Measurements from ENCODE around the gene SLAIN1.

The SLAIN1 gene

DNA sequence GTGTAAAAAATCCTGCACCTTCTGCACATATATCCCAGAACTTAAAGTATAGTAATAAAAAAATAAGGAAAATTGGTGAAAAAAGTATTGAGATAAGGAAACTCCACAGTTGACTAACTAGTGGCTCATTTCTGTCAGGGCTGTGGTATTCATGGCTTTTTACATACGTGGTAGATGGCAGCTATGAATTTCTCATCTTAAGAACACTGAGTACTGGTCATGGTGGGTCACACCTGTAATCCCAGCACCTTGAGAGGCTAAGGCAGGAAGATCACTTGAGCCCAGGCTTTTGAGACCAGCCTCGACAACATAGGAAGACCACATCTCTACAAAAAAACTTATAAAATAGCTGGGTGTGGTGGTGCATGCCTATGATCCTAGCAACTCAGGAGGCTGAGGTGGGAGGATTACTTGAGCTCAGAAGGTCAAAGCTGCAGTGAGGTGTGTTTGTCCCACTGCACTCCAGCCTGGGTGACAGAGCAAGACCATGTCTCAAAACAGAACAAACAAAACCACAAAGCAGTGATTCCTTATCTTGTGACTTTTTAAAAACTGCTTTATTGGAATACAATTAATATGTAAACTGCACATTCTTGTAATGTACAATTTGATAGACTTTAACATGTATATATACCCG, 16.8 kb downstream of the SLAIN1 start:
- no peak for DNase-seq (ENCODE audit: low spot score)

DNA sequence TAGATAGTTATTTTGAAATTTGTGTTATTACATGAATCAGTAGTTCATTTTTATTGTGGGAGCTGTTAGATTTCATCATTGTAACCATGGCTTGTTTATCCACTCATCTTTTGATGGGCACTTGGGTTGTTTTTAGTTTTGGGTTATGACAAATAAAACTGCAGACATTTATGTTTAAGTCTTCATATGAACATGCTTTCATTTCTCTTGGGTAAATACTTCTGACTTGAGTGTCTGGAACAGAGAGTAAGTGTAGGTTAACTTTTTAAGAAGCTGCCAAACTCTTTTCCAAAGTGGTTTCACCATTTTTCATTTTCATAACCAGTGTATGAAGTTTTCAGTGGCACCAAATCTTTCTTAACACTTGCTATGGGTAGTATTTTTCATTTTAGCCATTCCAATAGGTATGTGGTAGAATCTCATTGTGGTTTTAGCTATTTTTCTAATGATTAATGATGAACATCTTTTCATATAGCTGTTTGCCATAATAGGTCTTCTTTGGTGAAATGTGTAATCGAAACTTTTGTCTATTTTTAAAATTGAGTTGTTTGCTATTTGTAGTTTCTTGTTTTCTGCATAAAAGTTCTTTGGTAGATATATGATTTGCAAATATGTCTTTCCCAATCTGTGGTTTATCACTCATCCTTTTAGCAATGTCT, 17.9 kb downstream of the SLAIN1 start:
- DNase-seq (ENCODE audit: low spot score) = no peak

DNA sequence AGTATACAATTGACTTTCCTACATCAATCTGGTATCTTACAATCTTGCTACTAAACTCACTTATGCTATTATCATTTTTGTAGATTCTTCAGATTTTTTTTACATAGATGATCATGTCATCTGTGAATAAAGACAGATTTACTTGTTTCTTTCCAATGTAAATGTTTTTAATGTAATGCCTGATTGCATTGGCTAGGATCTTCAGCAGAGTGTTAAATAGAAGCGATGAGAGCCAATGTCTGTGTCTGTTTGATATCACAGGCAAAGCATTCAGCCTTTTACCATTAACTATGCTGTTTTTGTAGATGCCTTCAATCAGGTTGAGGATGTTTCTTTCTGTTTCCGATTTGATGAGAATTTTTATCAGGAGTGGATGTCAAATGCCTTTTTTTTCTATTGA, 19.2 kb downstream of the SLAIN1 start:
- DNase-seq (ENCODE audit: low spot score) = no peak

DNA sequence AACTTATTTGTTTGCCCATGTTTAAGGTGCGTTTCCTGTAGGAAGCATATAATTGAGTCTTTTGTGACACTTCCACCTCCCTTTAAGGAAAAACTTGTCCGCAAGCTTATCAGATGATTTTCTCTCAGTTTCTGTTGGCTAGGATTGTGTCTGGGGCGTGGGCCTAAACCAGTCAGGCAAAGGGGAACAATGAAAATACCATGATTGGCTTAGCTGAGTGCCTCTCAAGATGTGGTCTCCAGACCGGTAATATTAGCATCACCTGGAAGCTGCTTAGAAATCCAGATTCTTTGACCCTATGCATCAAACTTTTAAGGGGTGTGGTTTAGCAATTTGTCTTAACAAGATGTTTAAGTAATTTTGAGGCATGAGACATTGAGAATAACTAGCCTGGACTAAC, 20.0 kb downstream of the SLAIN1 start:
- no peak for DNase-seq (ENCODE audit: low spot score)

DNA sequence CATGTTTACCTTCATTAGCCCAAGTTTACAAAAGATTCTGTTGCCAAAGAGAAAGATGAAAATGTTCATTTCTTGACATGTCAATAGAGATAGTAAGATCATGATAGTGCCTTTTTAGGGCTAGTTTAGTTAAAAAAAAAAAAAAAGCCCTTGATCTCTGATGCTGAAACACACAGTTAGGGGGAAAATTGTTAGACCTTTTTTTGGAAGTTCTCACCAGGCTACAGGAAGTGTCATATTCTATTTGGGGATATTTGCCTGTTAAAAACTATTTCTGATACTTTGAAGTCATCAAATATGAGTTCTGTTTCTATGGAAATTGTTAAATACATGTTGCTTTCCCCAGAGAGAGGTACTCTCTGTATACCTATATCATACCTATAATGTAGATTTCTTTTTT, 21.6 kb downstream of the SLAIN1 start:
- no peak for DNase-seq (ENCODE audit: low spot score)

DNA sequence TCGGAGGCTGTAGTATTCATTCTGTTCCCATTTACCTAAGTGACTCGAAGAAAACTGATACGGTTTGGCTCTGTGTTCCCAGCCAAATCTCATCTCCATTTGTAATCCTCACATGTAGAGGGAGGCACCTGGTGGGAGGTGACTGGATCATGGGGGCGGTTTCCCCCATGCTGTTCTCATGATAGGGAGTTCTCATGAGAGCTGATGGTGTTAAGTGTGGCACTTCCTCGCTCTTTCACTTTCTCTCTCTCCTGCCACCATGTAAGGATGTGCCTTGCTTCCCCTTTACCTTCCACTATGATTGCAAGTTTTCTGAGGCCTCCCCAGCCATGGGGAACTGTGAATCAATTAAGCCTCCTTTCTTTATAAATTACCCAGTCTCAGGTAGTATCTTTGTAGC, 23.5 kb downstream of the SLAIN1 start:
- no peak for DNase-seq (ENCODE audit: low spot score)

DNA sequence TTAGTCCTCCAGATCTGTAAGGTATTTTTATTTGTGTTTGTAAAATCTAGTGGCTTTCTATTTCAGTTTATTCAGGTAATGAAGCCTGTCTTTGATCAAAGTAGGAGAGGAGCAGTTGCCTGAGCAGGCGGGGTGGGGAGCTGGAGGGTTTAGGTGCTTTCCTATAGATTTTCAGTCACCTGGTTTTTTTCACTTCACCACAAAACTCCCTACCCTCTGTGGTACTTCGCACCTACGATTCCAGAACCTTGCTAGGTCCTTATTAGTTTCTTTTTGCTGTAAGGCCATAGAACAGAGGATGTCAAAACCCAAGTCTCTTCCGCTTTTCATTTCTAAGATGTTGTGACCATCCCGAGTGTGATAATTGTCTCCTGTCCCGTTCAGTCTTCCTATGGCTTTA, 26.6 kb downstream of the SLAIN1 start:
- no peak for DNase-seq (ENCODE audit: low spot score)

DNA sequence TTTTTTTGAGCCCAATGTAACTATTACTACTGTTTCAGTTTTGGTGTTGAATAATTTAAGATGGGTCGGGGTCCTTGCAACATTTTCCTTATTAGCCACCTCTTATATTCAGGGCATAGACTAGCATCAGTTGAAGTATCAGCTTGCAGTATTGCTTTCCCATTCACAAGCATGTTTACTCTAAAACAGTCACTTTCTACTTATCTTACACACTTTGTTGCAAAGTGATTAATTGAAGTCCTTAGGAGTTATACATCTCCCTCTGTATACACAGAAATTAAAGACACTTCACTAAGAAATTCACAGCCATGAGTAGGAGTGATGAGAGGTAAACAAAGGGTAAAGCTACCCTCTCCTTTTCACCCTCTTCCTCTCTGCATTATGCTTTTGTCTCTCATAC, 27.6 kb downstream of the SLAIN1 start:
- no peak for DNase-seq (ENCODE audit: low spot score)

DNA sequence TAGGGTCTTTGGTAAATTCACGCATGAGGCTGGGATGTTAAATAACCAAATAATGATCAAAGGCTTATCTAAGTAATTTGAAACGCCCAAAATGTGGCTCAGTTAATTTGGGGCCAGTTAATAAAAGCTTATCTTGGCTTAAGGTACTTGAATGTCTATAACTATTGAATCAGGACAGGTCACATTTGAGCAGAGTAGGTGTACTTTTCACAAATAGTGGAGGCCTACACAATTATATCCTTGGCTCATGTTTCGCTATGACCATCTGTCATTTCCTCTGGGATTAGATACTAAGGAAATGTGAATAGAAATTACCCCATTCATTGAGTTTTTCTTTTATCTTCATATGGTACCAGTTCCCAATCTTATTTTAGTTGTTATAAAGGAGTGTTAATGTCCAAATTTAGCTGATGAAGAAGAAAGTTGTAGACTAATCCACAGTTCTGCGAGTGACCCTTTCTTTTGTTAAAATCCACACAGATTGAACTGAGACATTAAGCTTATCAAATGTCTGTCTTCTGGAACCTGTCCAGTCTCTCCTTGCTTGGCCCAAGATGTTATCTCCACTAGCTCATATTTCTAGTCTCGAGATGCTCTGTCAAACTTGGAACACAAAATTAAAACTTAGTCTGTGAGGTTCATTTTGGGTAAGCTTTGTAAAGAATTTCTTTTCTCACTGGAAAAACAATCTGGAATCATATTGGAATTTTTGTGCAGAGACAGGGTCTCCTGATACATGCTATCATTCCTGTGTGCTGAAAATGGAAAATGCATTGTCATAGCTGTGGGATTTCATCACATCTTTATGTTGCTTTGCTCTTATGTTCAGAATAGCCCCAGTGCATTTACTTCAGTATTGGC, 31.0 kb downstream of the SLAIN1 start:
- DNase-seq (ENCODE audit: low spot score) = no peak

DNA sequence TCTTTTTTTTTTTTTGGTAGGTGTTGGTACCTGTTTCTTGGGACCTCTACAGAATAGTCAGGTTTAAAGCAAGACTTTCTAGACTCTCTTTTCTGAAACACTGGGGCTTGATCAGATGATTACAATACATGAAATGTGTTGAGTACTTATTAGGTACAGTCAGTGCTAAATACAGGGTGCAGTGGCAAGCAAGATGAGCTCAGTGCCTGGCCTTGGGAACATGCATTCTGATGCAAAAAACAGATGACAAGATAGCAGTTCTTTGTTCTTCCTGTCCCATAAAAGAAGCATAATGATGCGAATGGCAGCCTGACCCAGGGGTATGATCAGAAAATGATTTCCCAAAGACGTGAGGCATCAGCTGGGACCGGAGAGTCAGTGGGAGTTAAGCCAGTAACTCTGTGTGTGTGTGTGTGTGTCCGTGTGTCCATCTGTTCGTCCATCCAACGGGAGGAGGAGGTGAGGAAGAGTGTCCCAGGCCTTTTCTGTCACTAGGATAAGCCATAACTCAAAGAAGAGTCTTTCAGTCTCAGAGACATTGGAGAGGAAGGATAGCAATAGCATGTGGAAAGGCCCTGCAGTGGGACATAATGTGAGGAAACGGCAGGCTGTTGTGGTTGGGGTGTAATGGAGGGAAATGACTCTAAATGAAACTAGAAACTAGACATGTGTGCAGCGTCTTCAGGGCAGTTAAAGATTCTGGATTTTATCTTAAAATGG, 32.2 kb downstream of the SLAIN1 start:
- DNase-seq (ENCODE audit: low spot score) = no peak

DNA sequence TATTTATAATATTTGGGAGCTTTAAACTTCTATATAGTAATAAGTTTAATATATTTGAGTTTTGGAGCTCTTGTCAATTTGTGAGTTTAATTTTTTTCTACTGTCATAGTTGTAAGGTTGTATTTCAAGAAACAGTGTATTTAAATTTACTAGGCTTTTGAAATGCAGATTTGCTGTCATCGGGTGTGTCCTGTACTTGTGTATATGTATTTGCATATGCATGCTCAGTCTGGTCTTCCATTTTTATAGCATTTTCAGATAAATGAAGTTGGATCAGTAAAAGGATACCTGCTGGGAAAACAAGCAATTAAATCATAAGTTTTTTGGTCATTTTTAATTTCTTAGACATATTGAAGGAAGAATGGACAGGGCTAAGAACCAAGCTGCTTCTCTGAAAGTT, 33.1 kb downstream of the SLAIN1 start:
- no peak for DNase-seq (ENCODE audit: low spot score)

DNA sequence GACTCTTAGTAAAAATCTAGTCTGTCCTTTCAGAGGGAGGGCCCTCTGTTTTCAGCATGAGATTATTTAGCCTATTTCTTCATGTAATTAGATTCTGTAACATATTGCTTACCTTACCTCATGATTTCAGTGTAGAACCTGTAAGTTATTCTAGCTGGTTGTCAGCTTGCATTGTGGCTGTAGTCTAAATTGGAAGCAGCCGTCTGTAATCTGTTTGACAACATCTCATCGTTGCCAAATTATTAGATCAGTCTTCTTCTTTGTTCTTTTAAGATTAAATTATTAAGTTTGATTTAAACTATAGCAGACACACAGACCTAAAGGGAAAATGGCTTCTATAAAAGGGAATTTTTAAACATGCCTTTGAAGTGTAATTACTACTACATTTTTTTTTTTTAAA, 34.8 kb downstream of the SLAIN1 start:
- DNase-seq (ENCODE audit: low spot score) = no peak

DNA sequence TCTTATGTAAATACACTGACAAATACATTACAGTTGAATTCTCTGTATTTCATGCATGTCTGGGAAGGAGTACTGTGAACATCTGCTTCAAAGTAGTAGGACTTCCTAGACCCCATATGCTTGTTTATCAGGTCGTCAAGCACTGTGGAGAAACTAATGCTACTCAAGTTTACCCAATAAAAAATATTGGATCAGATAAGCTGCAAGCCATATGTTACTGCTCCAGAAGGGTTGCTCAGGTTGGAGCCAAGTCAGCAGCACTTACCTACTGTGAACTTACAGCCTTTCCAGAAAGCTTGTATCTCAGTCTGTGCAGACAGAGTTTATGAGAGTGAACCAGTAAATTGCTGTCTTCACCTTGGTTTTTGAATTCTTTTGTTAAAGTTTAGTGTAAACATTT, 36.2 kb downstream of the SLAIN1 start:
- no peak for DNase-seq (ENCODE audit: low spot score)

DNA sequence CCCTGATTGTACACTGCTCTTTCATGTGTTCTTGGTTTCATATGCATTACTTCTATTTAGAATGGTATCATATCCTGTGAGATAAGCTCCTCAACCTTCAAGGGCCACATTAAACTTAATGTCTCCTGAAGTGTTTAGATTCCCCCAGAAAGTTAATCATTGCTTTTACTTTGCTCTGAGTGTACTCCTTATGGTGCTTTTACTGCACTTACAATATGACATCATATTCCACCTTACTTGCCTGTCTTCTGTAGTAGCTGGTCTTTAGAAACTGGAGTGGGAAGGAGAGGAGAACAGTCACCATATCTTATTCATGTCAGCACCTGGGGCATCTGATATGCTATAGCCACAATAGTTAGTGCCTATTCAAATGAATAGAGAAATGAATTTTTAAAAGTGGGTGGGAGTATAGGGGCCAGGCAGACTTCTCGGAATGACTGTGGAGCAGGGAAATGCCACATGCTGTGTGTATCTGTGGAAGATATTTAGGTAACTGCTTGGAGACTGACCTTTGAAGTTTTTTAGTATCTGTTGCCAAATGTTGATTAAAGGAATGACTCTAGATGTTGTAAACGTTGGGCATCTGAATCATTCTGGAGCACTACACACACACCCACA, 40.2 kb downstream of the SLAIN1 start:
- DNase-seq (ENCODE audit: low spot score) = no peak

DNA sequence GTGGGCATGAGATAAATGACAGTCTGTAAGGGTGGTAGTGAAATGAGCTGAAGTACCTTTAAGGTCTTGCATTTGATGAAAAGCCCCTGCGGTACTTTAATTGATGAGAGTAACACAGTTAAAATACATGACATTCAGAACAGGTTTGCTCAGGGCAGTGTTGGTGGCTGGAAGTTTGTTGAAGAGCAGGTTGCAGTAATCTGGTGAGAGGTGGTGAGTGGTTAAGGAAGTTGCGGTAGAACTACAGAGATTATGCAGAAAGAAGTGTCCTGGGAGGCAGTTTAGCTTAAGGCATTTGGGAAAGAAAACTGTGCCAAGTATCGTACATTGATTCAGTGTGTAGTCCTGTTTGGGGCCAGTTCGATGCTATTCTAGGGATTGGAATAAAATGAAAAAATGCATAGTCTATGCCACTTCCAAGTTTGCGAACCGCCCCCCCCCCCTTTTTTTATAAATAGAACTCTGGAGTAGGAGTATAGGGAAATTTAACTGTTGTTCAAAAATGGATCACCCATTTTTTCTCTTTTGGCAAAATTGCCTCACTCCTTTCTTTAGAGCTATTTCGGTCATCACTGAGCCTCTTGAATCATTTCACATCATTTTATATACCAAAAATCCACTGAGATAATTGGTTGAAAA, 42.7 kb downstream of the SLAIN1 start:
- no peak for DNase-seq (ENCODE audit: low spot score)

DNA sequence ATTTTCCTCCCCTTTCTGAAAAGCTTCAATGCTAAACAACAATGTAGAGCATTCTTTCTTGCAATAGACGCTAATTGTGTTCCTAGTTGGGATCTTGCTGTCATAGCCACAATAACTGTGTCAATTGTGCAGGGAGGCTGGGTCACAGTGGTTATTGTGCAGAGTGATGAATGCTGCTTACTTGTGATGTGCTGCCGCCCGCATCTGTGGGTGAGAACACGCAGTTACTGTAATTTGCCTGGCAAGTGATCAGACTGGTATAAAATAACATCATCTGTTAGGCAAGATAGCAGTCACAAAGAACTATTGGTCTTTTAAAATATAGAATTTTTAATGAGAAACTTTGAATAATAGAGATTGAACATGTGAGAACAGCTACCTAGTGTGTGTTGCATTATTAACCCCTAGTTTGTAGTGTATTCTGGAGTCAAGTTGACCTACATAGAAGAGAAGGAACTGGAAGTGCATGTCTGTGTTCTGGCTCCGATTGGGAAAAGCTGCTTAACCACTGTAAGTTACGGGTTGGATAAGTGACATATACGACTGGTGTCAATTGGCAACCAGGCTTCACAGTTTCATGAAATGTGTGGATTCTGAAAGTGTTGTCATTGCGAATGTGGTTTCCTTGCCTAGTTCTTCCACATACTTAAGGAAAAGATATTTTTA, 43.6 kb downstream of the SLAIN1 start:
- no peak for DNase-seq (ENCODE audit: low spot score)

DNA sequence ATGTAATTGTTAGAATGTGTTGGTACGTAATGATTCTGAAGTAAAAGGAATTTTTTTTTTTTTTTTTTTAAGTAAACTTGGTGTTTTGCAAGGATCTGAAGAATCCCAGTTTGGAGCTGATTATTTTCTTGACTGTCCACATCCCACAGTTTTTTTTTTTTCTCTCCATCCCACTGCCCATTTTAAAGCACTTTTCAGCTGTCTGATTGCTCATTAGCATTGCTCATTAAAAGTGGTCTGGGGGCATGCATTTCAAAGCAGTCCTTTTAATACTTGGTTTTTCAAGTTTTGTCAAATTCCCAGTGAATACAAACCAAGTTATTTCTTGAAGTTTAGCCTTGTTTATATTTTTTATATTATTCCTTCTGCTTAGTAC, 44.1 kb downstream of the SLAIN1 start:
- no peak for DNase-seq (ENCODE audit: low spot score)

DNA sequence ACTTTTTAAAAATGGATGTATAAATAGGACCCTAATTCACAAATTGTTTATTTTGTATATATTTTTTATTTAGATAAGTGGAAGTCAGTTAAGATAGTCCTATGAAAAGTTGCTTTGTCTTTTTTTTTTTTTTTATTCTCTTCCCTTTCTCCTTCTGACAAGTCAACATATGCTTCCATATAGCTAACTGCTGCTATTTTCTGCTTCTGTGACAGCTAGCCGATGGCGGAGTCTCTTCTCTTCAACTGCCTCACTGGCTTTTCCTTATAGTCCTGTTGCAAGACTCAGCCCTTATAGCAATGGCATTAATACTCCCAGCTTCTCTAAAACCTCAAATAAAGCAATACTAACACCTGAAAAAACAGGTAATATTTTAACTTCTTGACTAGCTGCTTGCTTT, 45.3 kb downstream of the SLAIN1 start:
- no peak for DNase-seq (ENCODE audit: low spot score)

DNA sequence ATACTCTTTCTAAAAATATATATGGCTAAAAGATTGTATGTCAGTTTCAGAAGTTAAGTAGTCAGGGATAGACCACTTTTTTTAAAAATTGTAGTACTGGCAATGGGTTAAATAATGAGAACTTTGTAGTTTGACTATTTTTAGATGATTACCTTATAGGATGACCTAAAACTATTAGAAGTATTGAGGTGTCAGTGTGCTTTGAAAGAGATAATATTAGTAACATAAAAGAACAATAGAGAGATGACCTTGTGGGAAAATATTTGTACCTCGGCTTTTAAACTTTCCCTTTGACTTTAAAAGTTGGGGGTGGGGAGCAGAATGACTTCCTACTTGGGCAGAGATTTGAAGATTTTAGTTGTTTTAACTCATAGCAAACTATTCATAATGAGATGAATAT, 48.3 kb downstream of the SLAIN1 start:
- DNase-seq (ENCODE audit: low spot score) = no peak

DNA sequence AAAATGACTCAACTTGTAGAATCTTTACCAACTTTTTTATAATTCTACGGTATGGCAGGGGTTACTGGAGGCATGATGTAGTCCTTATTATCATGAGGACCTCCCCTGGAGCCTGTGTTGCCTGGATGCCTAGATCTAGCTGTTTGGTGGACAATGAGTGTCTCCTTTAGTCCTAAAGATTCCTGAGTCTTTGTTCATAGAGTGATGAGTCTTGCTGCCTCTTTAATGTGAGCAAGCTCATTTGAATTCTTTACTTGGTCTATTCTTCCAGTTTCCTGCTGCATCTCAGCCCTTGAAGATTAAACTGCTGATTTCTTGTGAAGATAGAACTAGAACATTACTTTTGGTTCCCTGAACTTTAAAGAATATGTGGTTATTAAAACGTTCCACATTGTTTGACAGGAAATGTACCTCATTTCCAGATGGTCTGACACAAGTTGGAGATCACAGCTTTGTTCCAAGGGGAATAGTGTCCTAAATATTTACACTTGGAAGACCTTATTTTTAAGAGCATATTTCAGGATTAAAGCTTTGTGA, 51.9 kb downstream of the SLAIN1 start:
- no peak for DNase-seq (ENCODE audit: low spot score)
